ENCODE measurements around the gene PIEZO2.
A peak's percentile ranks its signal among the peaks of the same experiment; 100 is the strongest.
"Not testable (repeated sequence)": the region's sequence is repeated elsewhere in the genome, so short reads cannot be mapped to it uniquely, and the experiment has no call there.

Gene PIEZO2

GRCh38 chr18:11150271-11150615 is 874 bp upstream of the PIEZO2 start:
- DNase-seq (ENCODE audit: low read depth), result no peak

GRCh38 chr18:11148680-11149440 is 509 bp downstream of the PIEZO2 start:
- peak; percentile 14 for DNase-seq (ENCODE audit: low read depth)

- DNase-seq (ENCODE audit: low read depth), result no peak
Observed at GRCh38 chr18:11147962-11148679, 1.2 kb downstream of the PIEZO2 start.

- no peak for DNase-seq (ENCODE audit: low read depth)
Observed at GRCh38 chr18:11147371-11147951, 1.9 kb downstream of the PIEZO2 start.

- DNase-seq (ENCODE audit: low read depth), result no peak
Observed at GRCh38 chr18:11146947-11147345, 2.4 kb downstream of the PIEZO2 start.

- no peak for DNase-seq (ENCODE audit: low read depth)
Observed at GRCh38 chr18:11146238-11146946, 3.0 kb downstream of the PIEZO2 start.

- no peak for DNase-seq (ENCODE audit: low read depth)
Observed at GRCh38 chr18:11145413-11146191, 3.8 kb downstream of the PIEZO2 start.

GRCh38 chr18:11137400-11137799 is 12.0 kb downstream of the PIEZO2 start:
- DNase-seq (ENCODE audit: low read depth), result no peak

- DNase-seq (ENCODE audit: low read depth), result peak; percentile 44
Observed at GRCh38 chr18:11136241-11136640, 13.1 kb downstream of the PIEZO2 start.

- DNase-seq (ENCODE audit: low read depth), result peak; percentile 7
Observed at GRCh38 chr18:11134940-11135339, 14.4 kb downstream of the PIEZO2 start.

GRCh38 chr18:11129059-11129458 is 20.3 kb downstream of the PIEZO2 start:
- DNase-seq (ENCODE audit: low read depth), result not testable (repeated sequence)

GRCh38 chr18:11125492-11126315 is 23.7 kb downstream of the PIEZO2 start:
- no peak for DNase-seq (ENCODE audit: low read depth)

GRCh38 chr18:11124054-11124453 is 25.3 kb downstream of the PIEZO2 start:
- DNase-seq (ENCODE audit: low read depth), result peak; percentile 9

- DNase-seq (ENCODE audit: low read depth), result peak; percentile 74
Observed at GRCh38 chr18:11121443-11121849, 27.9 kb downstream of the PIEZO2 start.

- peak; percentile 78 for DNase-seq (ENCODE audit: low read depth)
Observed at GRCh38 chr18:11119959-11120587, 29.3 kb downstream of the PIEZO2 start.

- DNase-seq (ENCODE audit: low read depth), result peak; percentile 57
Observed at GRCh38 chr18:11119550-11119949, 29.8 kb downstream of the PIEZO2 start.

- no peak for DNase-seq (ENCODE audit: low read depth)
Observed at GRCh38 chr18:11118051-11118766, 31.2 kb downstream of the PIEZO2 start.

- peak; percentile 69 for DNase-seq (ENCODE audit: low read depth)
Observed at GRCh38 chr18:11115276-11115675, 34.1 kb downstream of the PIEZO2 start.

GRCh38 chr18:11114653-11115052 is 34.7 kb downstream of the PIEZO2 start:
- DNase-seq (ENCODE audit: low read depth), result peak; percentile 55

GRCh38 chr18:11113937-11114336 is 35.4 kb downstream of the PIEZO2 start:
- no peak for DNase-seq (ENCODE audit: low read depth)

Data from amniotic epithelial cell (primary cell).